Naive thymus-derived CD4-positive, alpha-beta T cell (primary cell): ENCODE data around the gene RNF150. TPM values are rescaled to one million over a fixed set of nuclear protein-coding genes. Genes with fewer than 3 reads are reported as not detected.

ENCODE experiments used
- ATAC-seq: fragments of 150-1000 bp; cut with Tn5 transposase; 2 replicates; pipeline ENCODE4 v1.10.0; 2021; ENCODE audit warnings: mild to moderate bottlenecking, moderate library complexity
- CTCF ChIA-PET: fragments of 350-600 bp; sonication (Branson Sonifier 250); formaldehyde crosslinking; loops from one replicate; lab custom pipeline; 2021; ENCODE audit warnings: antibody characterized with exemption; lab: Charles Lee
- POLR2A ChIA-PET: fragments of 350-600 bp; sonication (Branson Sonifier 250); formaldehyde crosslinking; loops from one replicate; lab custom pipeline; 2021; ENCODE audit warnings: antibody characterized with exemption, inconsistent platforms; lab: Charles Lee
- DNase-seq, 9 donors: peaks; one replicate each; pipeline versions ENCODE4 v3.0.0 to v3.0.0-alpha.2; 2020 to 2022; ENCODE audit warnings: mixed read lengths in 1 of 9
- H3K27ac ChIP-seq: one replicate; pipeline ENCODE4 v1.7.0; 2013; ENCODE audit warnings: mild to moderate bottlenecking, low read depth, low read length, moderate library complexity
- H3K27me3 ChIP-seq, 2 donors: one replicate each; pipeline ENCODE4 v1.7.0; 2013; ENCODE audit warnings: low read length in 2 of 2, mild to moderate bottlenecking in 2 of 2, moderate library complexity in 2 of 2; ENCODE audit not compliant: control insufficient read depth in 2 of 2, insufficient read depth in 2 of 2
- H3K36me3 ChIP-seq, 3 experiments: 1 replicate in 2 of 3; 2 replicates in 1 of 3; pipeline ENCODE4 v1.7.0; 2013; ENCODE audit warnings: low read length in 3 of 3, mild to moderate bottlenecking in 3 of 3, moderate library complexity in 1 of 3; ENCODE audit not compliant: insufficient read depth in 3 of 3, control insufficient read depth in 2 of 3
- H3K4me1 ChIP-seq, 2 donors: one replicate each; pipeline ENCODE4 v1.7.0; 2013; ENCODE audit warnings: low read length in 2 of 2, mild to moderate bottlenecking in 2 of 2, moderate library complexity in 1 of 2; ENCODE audit not compliant: control insufficient read depth in 2 of 2, insufficient read depth in 2 of 2
- H3K4me3 ChIP-seq: 2 replicates; pipeline ENCODE4 v1.7.0; 2013; ENCODE audit warnings: mild to moderate bottlenecking, low read length
- H3K9me3 ChIP-seq, 3 experiments: 1 replicate in 2 of 3; 2 replicates in 1 of 3; pipeline ENCODE4 v1.7.0; 2013; ENCODE audit warnings: low read length in 3 of 3; ENCODE audit not compliant: control insufficient read depth in 2 of 3
- H3K27ac Mint-ChIP-seq, 9 donors: one replicate each; pipeline ENCODE4 v1.8.0; 2020 to 2022; ENCODE audit warnings: mixed read lengths in 9 of 9, mild to moderate bottlenecking in 8 of 9, moderate library complexity in 5 of 9, inconsistent platforms in 2 of 9
- H3K27me3 Mint-ChIP-seq, 5 donors: one replicate each; pipeline ENCODE4 v1.8.0; 2021 to 2022; ENCODE audit warnings: mixed read lengths in 5 of 5, mild to moderate bottlenecking in 1 of 5
- H3K36me3 Mint-ChIP-seq, 5 donors: one replicate each; pipeline ENCODE4 v1.8.0; 2020 to 2022; ENCODE audit warnings: mixed read lengths in 5 of 5, mild to moderate bottlenecking in 3 of 5, inconsistent platforms in 1 of 5
- H3K4me1 Mint-ChIP-seq, 7 donors: one replicate each; pipeline ENCODE4 v1.8.0; 2020 to 2022; ENCODE audit warnings: mixed read lengths in 7 of 7, mild to moderate bottlenecking in 3 of 7, inconsistent platforms in 1 of 7
- H3K4me3 Mint-ChIP-seq, 10 donors: one replicate each; pipeline ENCODE4 v1.8.0; 2020 to 2022; ENCODE audit warnings: mild to moderate bottlenecking in 10 of 10, mixed read lengths in 10 of 10, moderate library complexity in 6 of 10, inconsistent platforms in 2 of 10
- H3K9me3 Mint-ChIP-seq, 11 donors: one replicate each; pipeline ENCODE4 v1.8.0; 2020 to 2022; ENCODE audit warnings: mixed read lengths in 11 of 11, mild to moderate bottlenecking in 4 of 11, inconsistent platforms in 1 of 11, moderate library complexity in 1 of 11
- intact Hi-C, 2 donors: fragments of 100-400 bp; cut with micrococcal nuclease; formaldehyde crosslinking; loops; one replicate each; pipeline ENCODE4 v1.15.1; 2023
- polyA plus RNA-seq, 2 donors: library from polyadenylated mRNA; unstranded; fragments of 300-500 nt; fragmentation: Illumina TruSeq; gene quantifications; one replicate each; pipeline ENCODE4 v1.2.3, GENCODE V29; 2021
- total RNA-seq, 6 experiments: library from RNA in 5 of 6; stranded (reverse) in 5 of 6; gene quantifications; 1 replicate in 5 of 6; 2 replicates in 1 of 6; pipeline ENCODE4 v1.2.3 and lab custom pipeline; 2021 to 2026

The RNF150 gene
- total and polyA plus RNA-seq, 7 experiments from 2014 or later = 0.02 TPM; not detected in 6

- Histone ChIP-seq H3K27ac (no peak overlapping the region), H3K4me1 (no peaks in the 10 kb centered on the region), H3K4me3 (no peak overlapping the region), H3K27me3 (no peaks in the 10 kb centered on the region), H3K36me3 (no peaks in the 10 kb centered on the region), H3K9me3 (no peaks in the 10 kb centered on the region)
- Mint-ChIP-seq H3K27me3 (peaks cover 0 to 4% (median 0%) of the 10 kb centered on the region in 5 donors), H3K4me3 (no peak overlapping the region), H3K9me3 (peaks cover 0 to 10% (median 0%) of the 10 kb centered on the region in 11 donors), H3K4me1 (no peaks in the 10 kb centered on the region), H3K27ac (no peak overlapping the region), H3K36me3 (no peaks in the 10 kb centered on the region)
- intact Hi-C loops = no loop called here
- POLR2A ChIA-PET = no interaction called here
- no peak for ATAC-seq
- DNase-seq = no peak
- CTCF ChIA-PET = no interaction called here
Observed at GRCh38 chr4:140995058-140995457, 138.2 kb downstream of the RNF150 start.

GRCh38 chr4:140994015-140994414, 139.3 kb downstream of the RNF150 start:
- Mint-ChIP-seq H3K4me3 (no peak overlapping the region), H3K36me3 (no peaks in the 10 kb centered on the region), H3K27ac (no peak overlapping the region), H3K9me3 (peaks cover 0 to 10% (median 0%) of the 10 kb centered on the region in 11 donors), H3K27me3 (peaks cover 0 to 4% (median 0%) of the 10 kb centered on the region in 5 donors), H3K4me1 (no peaks in the 10 kb centered on the region)
- H3K27ac ChIP-seq = no peak overlapping the region
- H3K36me3 ChIP-seq = no peaks in the 10 kb centered on the region
- ATAC-seq (no peak), DNase-seq (no peak)
- ChIA-PET POLR2A (no interaction called here), CTCF (no interaction called here)
- no peaks in the 10 kb centered on the region for H3K4me1 ChIP-seq
- H3K4me3 ChIP-seq = no peak overlapping the region
- H3K9me3 ChIP-seq = no peaks in the 10 kb centered on the region
- no peaks in the 10 kb centered on the region for H3K27me3 ChIP-seq
- intact Hi-C loops = no loop called here

- Histone ChIP-seq H3K36me3 (no peaks in the 10 kb centered on the region), H3K4me1 (no peaks in the 10 kb centered on the region), H3K9me3 (no peaks in the 10 kb centered on the region), H3K4me3 (no peak overlapping the region), H3K27ac (no peak overlapping the region), H3K27me3 (no peaks in the 10 kb centered on the region)
- Mint-ChIP-seq H3K27ac (no peak overlapping the region), H3K4me1 (no peaks in the 10 kb centered on the region), H3K9me3 (peaks cover 0 to 10% (median 0%) of the 10 kb centered on the region in 11 donors), H3K4me3 (no peak overlapping the region), H3K27me3 (peaks cover 0 to 4% (median 0%) of the 10 kb centered on the region in 5 donors), H3K36me3 (no peaks in the 10 kb centered on the region)
- DNase-seq (no peak), ATAC-seq (no peak)
- ChIA-PET POLR2A (no interaction called here), CTCF (no interaction called here)
- intact Hi-C loops = no loop called here
Observed at GRCh38 chr4:140993370-140993769, 139.9 kb downstream of the RNF150 start.

DNA sequence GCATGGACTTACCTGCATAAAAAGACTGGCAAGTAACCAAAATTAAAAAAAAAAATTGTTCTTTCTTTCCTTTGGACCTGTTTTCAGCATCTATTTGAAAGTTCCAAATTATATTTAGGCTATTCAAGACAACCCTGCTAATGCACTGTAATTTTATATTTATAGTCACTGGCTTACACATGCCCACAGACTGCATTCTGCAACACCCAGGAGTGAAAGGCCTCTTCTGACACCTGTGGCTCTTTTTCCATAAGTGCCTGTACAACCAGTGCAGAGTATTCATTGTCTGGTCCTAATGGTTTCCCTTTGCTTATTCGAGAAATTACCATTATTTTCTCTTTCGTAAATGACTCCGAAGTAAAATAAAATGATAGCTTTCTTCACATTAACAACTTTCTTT, 143.3 kb downstream of the RNF150 start:
- Mint-ChIP-seq H3K27me3 (peaks cover 0 to 4% (median 0%) of the 10 kb centered on the region in 5 donors), H3K4me3 (no peak overlapping the region), H3K4me1 (no peaks in the 10 kb centered on the region), H3K27ac (no peak overlapping the region), H3K9me3 (peaks cover 0 to 10% (median 0%) of the 10 kb centered on the region in 11 donors), H3K36me3 (no peaks in the 10 kb centered on the region)
- no peaks in the 10 kb centered on the region for H3K36me3 ChIP-seq
- no peaks in the 10 kb centered on the region for H3K9me3 ChIP-seq
- no peaks in the 10 kb centered on the region for H3K4me1 ChIP-seq
- no peak for ATAC-seq
- no peak overlapping the region for H3K27ac ChIP-seq
- H3K4me3 ChIP-seq = no peak overlapping the region
- H3K27me3 ChIP-seq = no peaks in the 10 kb centered on the region
- CTCF ChIA-PET = no interaction called here
- no peak for DNase-seq
- POLR2A ChIA-PET = no interaction called here
- intact Hi-C loops = no loop called here

DNA sequence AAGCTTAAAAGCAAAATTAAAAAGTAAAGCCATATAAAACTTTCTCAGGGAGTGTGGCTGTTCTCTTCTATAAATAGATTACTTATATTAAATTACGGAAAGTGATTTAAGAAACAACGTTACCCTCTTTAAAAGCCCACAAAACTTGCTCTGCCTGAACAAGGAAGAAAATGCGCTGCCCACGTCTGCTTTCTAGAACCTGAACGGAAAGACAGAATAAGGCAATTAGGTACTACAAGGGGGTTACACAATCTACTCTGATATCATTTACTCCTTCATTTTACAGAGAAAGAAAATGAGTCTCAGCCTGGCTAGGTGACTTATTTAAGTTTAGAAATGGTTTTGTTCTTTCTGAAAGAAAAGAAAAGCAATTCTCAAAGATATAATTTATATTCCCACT, 147.2 kb downstream of the RNF150 start:
- no peaks in the 10 kb centered on the region for H3K9me3 ChIP-seq
- Mint-ChIP-seq H3K4me3 (no peak overlapping the region), H3K4me1 (no peaks in the 10 kb centered on the region), H3K9me3 (peaks cover 0 to 10% (median 0%) of the 10 kb centered on the region in 11 donors), H3K36me3 (no peaks in the 10 kb centered on the region), H3K27ac (no peak overlapping the region), H3K27me3 (no peaks in the 10 kb centered on the region)
- H3K36me3 ChIP-seq = no peaks in the 10 kb centered on the region
- H3K4me1 ChIP-seq = no peaks in the 10 kb centered on the region
- no peak overlapping the region for H3K27ac ChIP-seq
- no peak overlapping the region for H3K4me3 ChIP-seq
- ChIA-PET CTCF (no interaction called here), POLR2A (no interaction called here)
- no peaks in the 10 kb centered on the region for H3K27me3 ChIP-seq
- ATAC-seq = no peak
- DNase-seq = no peak
- intact Hi-C loops = no loop called here

DNA sequence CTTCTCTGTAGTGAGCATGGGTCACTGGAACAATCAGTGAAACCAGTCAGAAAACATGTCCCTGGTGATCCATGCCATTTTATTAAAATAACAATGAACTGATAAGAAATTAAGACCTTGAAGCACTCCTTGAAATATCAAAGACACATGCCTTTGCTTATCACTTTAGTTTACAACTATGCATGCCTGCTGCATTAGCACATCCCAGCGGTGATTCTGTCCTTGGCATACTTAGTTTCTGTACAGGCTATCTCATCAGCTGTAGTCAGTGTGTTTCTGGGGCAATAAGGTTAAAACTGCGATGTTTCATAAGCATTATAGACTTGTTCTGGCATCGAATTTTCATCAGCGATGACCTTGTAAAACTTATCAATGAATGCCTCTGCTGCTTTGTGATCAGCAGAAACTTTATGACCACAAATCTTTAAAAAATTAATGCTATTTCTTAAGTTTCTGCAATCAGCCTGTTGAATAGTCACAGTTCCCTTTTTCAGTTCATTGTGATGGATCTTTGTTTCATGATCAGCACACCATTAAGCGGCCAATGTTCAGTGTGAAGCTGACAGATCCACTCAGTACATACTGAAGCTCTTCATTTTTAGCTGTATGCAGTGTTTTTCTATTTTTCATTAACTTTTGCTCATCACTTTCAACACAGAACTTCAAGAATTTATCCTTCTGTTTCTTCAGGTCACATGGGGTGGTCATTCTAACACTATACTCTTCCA, 150.5 kb downstream of the RNF150 start:
- peaks cover 0 to 8% (median 0%) of the 10 kb centered on the region in 11 donors for H3K9me3 Mint-ChIP-seq
- POLR2A ChIA-PET = no interaction called here
- no peak for DNase-seq
- intact Hi-C loops = no loop called here
- no peaks in the 10 kb centered on the region for H3K36me3 ChIP-seq
- no peak overlapping the region for H3K27ac ChIP-seq
- no peak overlapping the region for H3K27ac Mint-ChIP-seq
- H3K27me3 Mint-ChIP-seq = no peaks in the 10 kb centered on the region
- no peak overlapping the region for H3K4me3 Mint-ChIP-seq
- no peaks in the 10 kb centered on the region for H3K4me1 Mint-ChIP-seq
- no peaks in the 10 kb centered on the region for H3K4me1 ChIP-seq
- ATAC-seq = no peak
- no peak overlapping the region for H3K4me3 ChIP-seq
- CTCF ChIA-PET = no interaction called here
- no peaks in the 10 kb centered on the region for H3K36me3 Mint-ChIP-seq
- no peaks in the 10 kb centered on the region for H3K9me3 ChIP-seq
- H3K27me3 ChIP-seq = no peaks in the 10 kb centered on the region
